Mesenchymal stem cell (in vitro differentiated cells and primary cell): Measurements from ENCODE around the gene FUOM.

Experiments used
- DNase-seq: peaks from one replicate; pipeline ENCODE4 v3.0.0-alpha.2; 2013
- H2AFZ ChIP-seq: one replicate; pipeline ENCODE4 v1.6.1; 2013; ENCODE audit warnings: low read depth, mild to moderate bottlenecking, control low read depth, inconsistent platforms, low read length, moderate library complexity
- H2AK5ac ChIP-seq: 2 replicates; pipeline ENCODE4 v1.6.1; 2013; ENCODE audit warnings: low read length, moderate library complexity, mild to moderate bottlenecking, inconsistent platforms; ENCODE audit not compliant: severe bottlenecking
- H2BK120ac ChIP-seq: one replicate; pipeline ENCODE4 v1.6.1; 2013; ENCODE audit warnings: low read depth, mild to moderate bottlenecking, inconsistent platforms, low read length, moderate library complexity
- H2BK12ac ChIP-seq, 2 experiments: one replicate each; pipeline ENCODE4 v1.6.1; 2013; ENCODE audit warnings: inconsistent platforms in 2 of 2, low read length in 2 of 2, mild to moderate bottlenecking in 2 of 2, moderate library complexity in 2 of 2, control low read depth in 1 of 2
- H2BK15ac ChIP-seq: one replicate; pipeline ENCODE4 v1.6.1; 2013; ENCODE audit warnings: mild to moderate bottlenecking, low read depth, inconsistent platforms; ENCODE audit not compliant: poor library complexity, severe bottlenecking
- H2BK5ac ChIP-seq: 2 replicates; pipeline ENCODE4 v1.6.1; 2013; ENCODE audit warnings: low read depth, mild to moderate bottlenecking, low read length, control low read depth, inconsistent platforms; ENCODE audit not compliant: poor library complexity, severe bottlenecking
- H3K14ac ChIP-seq, 2 experiments: one replicate each; pipeline ENCODE4 v1.6.1; 2013; ENCODE audit warnings: inconsistent platforms in 2 of 2, low read length in 2 of 2, control low read depth in 1 of 2, mild to moderate bottlenecking in 1 of 2, moderate library complexity in 1 of 2
- H3K18ac ChIP-seq, 2 experiments: one replicate each; pipeline ENCODE4 v1.6.1; 2013; ENCODE audit warnings: inconsistent platforms in 2 of 2, low read length in 2 of 2, control low read depth in 1 of 2, low read depth in 1 of 2, mild to moderate bottlenecking in 1 of 2
- H3K23ac ChIP-seq, 2 experiments: one replicate each; pipeline ENCODE4 v1.6.1; 2013; ENCODE audit warnings: inconsistent platforms in 2 of 2, low read length in 2 of 2, mild to moderate bottlenecking in 2 of 2, moderate library complexity in 2 of 2, control low read depth in 1 of 2
- H3K27ac ChIP-seq: 2 replicates; pipeline ENCODE4 v1.5.1; 2013; ENCODE audit warnings: mild to moderate bottlenecking, moderate library complexity, low read length, control low read depth, inconsistent platforms; ENCODE audit not compliant: poor library complexity, severe bottlenecking
- H3K27me3 ChIP-seq, 2 experiments: 2 replicates each; pipeline versions ENCODE4 v1.6.1 to v1.7.0; 2013; ENCODE audit warnings: low read length in 2 of 2, mild to moderate bottlenecking in 2 of 2, moderate library complexity in 2 of 2, control low read depth in 1 of 2, inconsistent platforms in 1 of 2; ENCODE audit not compliant: control insufficient read depth in 1 of 2, insufficient read depth in 1 of 2
- H3K36me3 ChIP-seq, 2 experiments: 2 replicates each; pipeline versions ENCODE4 v1.6.1 to v1.7.0; 2013; ENCODE audit warnings: low read length in 2 of 2, control low read depth in 1 of 2, inconsistent platforms in 1 of 2, low read depth in 1 of 2, mild to moderate bottlenecking in 1 of 2; ENCODE audit not compliant: insufficient read depth in 2 of 2, control insufficient read depth in 1 of 2
- H3K4ac ChIP-seq, 2 experiments: one replicate each; pipeline ENCODE4 v1.6.1; 2013; ENCODE audit warnings: inconsistent platforms in 2 of 2, low read length in 2 of 2, mild to moderate bottlenecking in 2 of 2, moderate library complexity in 2 of 2, control low read depth in 1 of 2, low read depth in 1 of 2
- H3K4me1 ChIP-seq: 2 replicates; pipeline ENCODE4 v1.6.1; 2013; ENCODE audit warnings: low read depth, low read length, control low read depth; ENCODE audit not compliant: control insufficient read depth, insufficient read depth
- H3K4me2 ChIP-seq: 2 replicates; pipeline ENCODE4 v1.6.1; 2013; ENCODE audit warnings: low read length, mild to moderate bottlenecking, inconsistent platforms; ENCODE audit not compliant: poor library complexity, severe bottlenecking
- H3K4me3 ChIP-seq, 2 experiments: 2 replicates each; pipeline versions ENCODE4 v1.5.1 to v1.7.0; 2013; ENCODE audit warnings: low read length in 2 of 2, mild to moderate bottlenecking in 2 of 2, control low read depth in 1 of 2, low read depth in 1 of 2; ENCODE audit not compliant: insufficient read depth in 1 of 2
- H3K79me1 ChIP-seq: replicated peaks from 2 replicates; pipeline ENCODE4 v1.6.1; 2013; ENCODE audit warnings: mild to moderate bottlenecking, control low read depth, low read length, inconsistent platforms; ENCODE audit not compliant: poor library complexity, severe bottlenecking
- H3K9ac ChIP-seq: 2 replicates; pipeline ENCODE4 v1.7.0; 2013; ENCODE audit warnings: mild to moderate bottlenecking, low read length, moderate library complexity
- H3K9me3 ChIP-seq: 2 replicates; pipeline ENCODE4 v1.7.0; 2013; ENCODE audit warnings: mild to moderate bottlenecking, low read length; ENCODE audit not compliant: control insufficient read depth
- H4K8ac ChIP-seq: one replicate; pipeline ENCODE4 v1.6.1; 2013; ENCODE audit warnings: inconsistent platforms, mild to moderate bottlenecking, low read length, moderate library complexity
- H4K91ac ChIP-seq: one replicate; pipeline ENCODE4 v1.6.1; 2013; ENCODE audit warnings: mild to moderate bottlenecking, low read length, inconsistent platforms
- WGBS: methylation state at CpG from one replicate; pipeline ENCODE4 v1.1.7; 2013; ENCODE audit warnings: mixed read lengths; 5-methylcytosine and 5-hydroxymethylcytosine counted together

FUOM gene

DNA sequence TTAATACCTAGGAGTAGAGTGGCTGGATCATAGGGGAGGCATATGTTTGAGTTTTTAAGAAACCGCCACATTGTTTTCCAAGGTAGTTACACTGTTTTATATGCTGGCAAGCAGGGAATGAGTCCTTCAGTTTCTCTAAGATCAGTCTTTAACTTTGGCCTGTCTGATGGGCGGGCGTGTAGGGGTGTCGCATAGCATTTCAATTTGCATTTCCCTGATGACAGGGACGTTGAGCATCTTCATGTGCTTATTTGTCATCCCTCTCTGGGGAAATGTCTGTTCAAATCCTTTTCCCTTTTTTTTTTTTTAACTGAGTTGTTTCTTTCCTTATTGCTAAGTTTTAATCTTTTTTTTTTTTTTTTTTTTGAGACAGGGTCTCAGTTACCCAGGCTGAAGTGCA, 46.0 kb upstream of the FUOM start:
- H3K4me1 ChIP-seq = peaks cover 14% of the 10 kb centered on the region
- no peaks in the 10 kb centered on the region for H3K9me3 ChIP-seq
- H2AK5ac ChIP-seq = no peak overlapping the region
- H2BK120ac ChIP-seq = no peak overlapping the region
- H3K23ac ChIP-seq = no peak overlapping the region
- no peak overlapping the region for H2BK5ac ChIP-seq
- H2AFZ ChIP-seq = no peak overlapping the region
- peak overlapping the region; percentile 26 for H2BK15ac ChIP-seq
- no peak overlapping the region for H3K4me2 ChIP-seq
- 99% methylated on average over 5 of the region's 5 CpGs for WGBS
- H3K18ac ChIP-seq = no peak overlapping the region
- no peak overlapping the region for H3K14ac ChIP-seq
- H3K27ac ChIP-seq = no peak overlapping the region
- H3K9ac ChIP-seq = no peak overlapping the region
- no peak overlapping the region for H3K4me3 ChIP-seq
- H3K36me3 ChIP-seq = peaks cover 49 to 83% of the 10 kb centered on the region in 2 experiments
- H2BK12ac ChIP-seq = no peak overlapping the region
- no peaks in the 10 kb centered on the region for H3K27me3 ChIP-seq
- DNase-seq = no peak
- no peak overlapping the region for H4K8ac ChIP-seq
- no peak overlapping the region for H3K4ac ChIP-seq
- peaks cover 33% of the 10 kb centered on the region for H3K79me1 ChIP-seq
- no peak overlapping the region for H4K91ac ChIP-seq

DNA sequence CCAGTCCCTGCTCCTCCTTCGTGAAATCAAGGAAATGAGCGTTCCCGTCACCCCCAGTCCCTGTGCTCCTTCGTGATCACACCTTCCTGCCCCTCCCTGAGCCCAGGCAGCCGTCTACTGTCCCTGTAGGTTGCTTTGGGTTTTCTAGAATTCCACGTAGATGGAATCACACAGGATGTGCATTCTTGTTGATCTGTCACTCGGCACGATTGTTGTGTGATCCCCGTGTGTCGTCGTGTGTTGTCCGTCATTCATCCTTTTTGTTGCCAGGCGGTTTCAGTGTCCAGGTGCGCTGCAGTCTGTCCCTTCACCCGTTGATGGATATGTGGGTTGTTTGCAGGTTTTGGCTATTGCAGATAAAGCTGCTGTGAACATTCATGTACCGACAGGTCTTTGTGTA, 45.5 kb upstream of the FUOM start:
- Histone ChIP-seq H3K18ac (no peak overlapping the region), H3K9ac (no peak overlapping the region), H4K91ac (no peak overlapping the region), H3K23ac (no peak overlapping the region), H3K27me3 (no peaks in the 10 kb centered on the region), H3K79me1 (peaks cover 37% of the 10 kb centered on the region), H3K4me2 (no peak overlapping the region), H3K4me1 (peaks cover 14% of the 10 kb centered on the region), H2BK120ac (no peak overlapping the region), H3K27ac (no peak overlapping the region), H4K8ac (no peak overlapping the region), H3K14ac (no peak overlapping the region), H3K4me3 (no peak overlapping the region), H2AK5ac (no peak overlapping the region), H3K9me3 (no peaks in the 10 kb centered on the region), H2AFZ (no peak overlapping the region), H2BK12ac (no peak overlapping the region), H3K36me3 (peaks cover 53 to 83% of the 10 kb centered on the region in 2 experiments), H3K4ac (no peak overlapping the region), H2BK5ac (no peak overlapping the region), H2BK15ac (peak overlapping the region; percentile 26)
- WGBS = 80% methylated on average over 16 of the region's 16 CpGs
- no peak for DNase-seq

DNA sequence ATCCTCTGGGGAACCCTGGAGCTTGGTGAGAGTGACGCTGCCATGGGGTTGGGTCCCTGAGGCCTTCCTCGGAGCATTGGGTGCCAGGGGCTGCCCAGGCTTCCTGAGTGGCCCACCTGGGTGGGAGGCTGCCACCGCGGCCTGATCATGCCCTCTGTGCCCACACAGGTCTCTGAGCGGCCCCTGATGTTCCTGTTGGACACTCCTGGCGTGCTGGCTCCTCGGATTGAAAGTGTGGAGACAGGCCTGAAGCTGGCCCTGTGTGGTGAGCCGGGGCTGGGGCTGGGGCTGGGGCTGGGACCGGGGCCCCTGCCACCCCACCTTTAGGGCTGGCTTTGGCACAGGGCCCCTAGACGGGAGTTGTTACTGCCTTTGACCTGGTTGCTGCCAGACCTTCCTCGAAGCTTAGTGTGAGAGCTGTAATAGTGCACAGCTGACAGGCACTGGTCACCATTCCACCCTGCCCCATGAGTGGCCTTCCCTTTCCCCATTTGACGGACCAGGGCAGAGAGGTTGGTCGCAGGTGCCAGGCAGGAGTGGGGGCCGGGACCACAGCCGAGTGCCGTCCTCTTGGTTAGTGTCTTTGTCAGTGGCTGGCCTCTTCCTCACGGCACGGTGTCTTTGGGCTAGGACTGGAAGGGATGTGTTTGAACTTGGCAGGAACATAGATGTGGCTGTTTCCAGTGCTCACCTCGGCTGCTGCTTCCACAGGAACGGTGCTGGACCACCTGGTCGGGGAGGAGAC, 44.3 kb upstream of the FUOM start:
- H4K91ac ChIP-seq = no peak overlapping the region
- no peak overlapping the region for H3K4me2 ChIP-seq
- H3K9ac ChIP-seq = no peak overlapping the region
- peaks cover 38% of the 10 kb centered on the region for H3K79me1 ChIP-seq
- H2BK12ac ChIP-seq = no peak overlapping the region
- DNase-seq = no peak
- H3K27me3 ChIP-seq = no peaks in the 10 kb centered on the region
- H3K4ac ChIP-seq = no peak overlapping the region
- H3K9me3 ChIP-seq = no peaks in the 10 kb centered on the region
- H2BK120ac ChIP-seq = no peak overlapping the region
- over 99% methylated on average over 15 of the region's 21 CpGs for WGBS
- H3K36me3 ChIP-seq = peaks cover 54 to 83% of the 10 kb centered on the region in 2 experiments
- H3K4me3 ChIP-seq = no peak overlapping the region
- H3K27ac ChIP-seq = no peak overlapping the region
- H3K23ac ChIP-seq = no peak overlapping the region
- no peak overlapping the region for H4K8ac ChIP-seq
- no peak overlapping the region for H2AFZ ChIP-seq
- H2BK15ac ChIP-seq = no peak overlapping the region
- no peak overlapping the region for H3K14ac ChIP-seq
- H2BK5ac ChIP-seq = no peak overlapping the region
- H3K18ac ChIP-seq = no peak overlapping the region
- peaks cover 16% of the 10 kb centered on the region for H3K4me1 ChIP-seq
- no peak overlapping the region for H2AK5ac ChIP-seq

DNA sequence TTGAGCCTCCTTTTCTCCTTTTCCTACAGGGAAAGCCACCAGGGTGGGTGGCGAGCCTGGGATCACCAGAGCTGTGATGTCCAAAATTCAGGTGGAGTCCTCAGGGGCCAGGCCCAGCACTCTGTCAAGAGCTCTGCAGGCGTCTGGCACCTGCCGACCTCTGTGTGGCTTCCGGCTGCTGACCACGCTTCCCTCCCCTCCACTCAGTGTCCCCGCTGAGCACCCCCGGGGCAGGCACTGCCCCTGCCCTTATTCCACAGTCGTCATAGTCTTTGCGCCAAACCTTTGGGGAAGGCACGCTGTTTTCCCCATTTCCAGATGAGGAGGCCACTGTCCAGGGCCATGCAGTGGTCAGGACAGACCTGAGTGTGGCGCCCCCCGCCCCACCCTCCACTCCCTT, 43.7 kb upstream of the FUOM start:
- H3K23ac ChIP-seq = no peak overlapping the region
- H3K36me3 ChIP-seq = peaks cover 60 to 81% of the 10 kb centered on the region in 2 experiments
- no peak overlapping the region for H3K18ac ChIP-seq
- no peak overlapping the region for H2AFZ ChIP-seq
- no peak overlapping the region for H3K27ac ChIP-seq
- no peak overlapping the region for H2BK5ac ChIP-seq
- no peak overlapping the region for H2AK5ac ChIP-seq
- WGBS = 95% methylated on average over 10 of the region's 12 CpGs
- H3K27me3 ChIP-seq = no peaks in the 10 kb centered on the region
- H2BK120ac ChIP-seq = no peak overlapping the region
- H3K9me3 ChIP-seq = no peaks in the 10 kb centered on the region
- H4K91ac ChIP-seq = no peak overlapping the region
- no peak overlapping the region for H3K14ac ChIP-seq
- H4K8ac ChIP-seq = no peak overlapping the region
- no peak for DNase-seq
- H2BK15ac ChIP-seq = no peak overlapping the region
- H3K9ac ChIP-seq = no peak overlapping the region
- H3K4me1 ChIP-seq = peaks cover 16% of the 10 kb centered on the region
- H3K4me2 ChIP-seq = no peak overlapping the region
- peaks cover 38% of the 10 kb centered on the region for H3K79me1 ChIP-seq
- H2BK12ac ChIP-seq = no peak overlapping the region
- H3K4me3 ChIP-seq = no peak overlapping the region
- H3K4ac ChIP-seq = no peak overlapping the region
